ES-I3 (cell line): Measurements from ENCODE around the gene HAGH.
A peak's percentile ranks its signal among the peaks of the same experiment; 100 is the strongest.

Source experiments
- H3K36me3 ChIP-seq: 2 replicates; pipeline ENCODE4 v1.6.1; 2013; ENCODE audit warnings: mild to moderate bottlenecking, low read length, control low read depth, moderate library complexity; ENCODE audit not compliant: insufficient read depth
- H3K4me1 ChIP-seq: 2 replicates; pipeline ENCODE4 v1.6.1; 2013; ENCODE audit warnings: mild to moderate bottlenecking, control low read depth, low read length; ENCODE audit not compliant: insufficient read depth
- H3K9ac ChIP-seq: 2 replicates; pipeline ENCODE4 v1.6.1; 2013; ENCODE audit warnings: low read depth, mild to moderate bottlenecking, low read length, moderate library complexity
- H3K9me3 ChIP-seq: 2 replicates; pipeline ENCODE4 v1.6.1; 2013; ENCODE audit warnings: mild to moderate bottlenecking, low read length, moderate library complexity; ENCODE audit not compliant: control insufficient read depth, insufficient read depth

Gene HAGH

DNA sequence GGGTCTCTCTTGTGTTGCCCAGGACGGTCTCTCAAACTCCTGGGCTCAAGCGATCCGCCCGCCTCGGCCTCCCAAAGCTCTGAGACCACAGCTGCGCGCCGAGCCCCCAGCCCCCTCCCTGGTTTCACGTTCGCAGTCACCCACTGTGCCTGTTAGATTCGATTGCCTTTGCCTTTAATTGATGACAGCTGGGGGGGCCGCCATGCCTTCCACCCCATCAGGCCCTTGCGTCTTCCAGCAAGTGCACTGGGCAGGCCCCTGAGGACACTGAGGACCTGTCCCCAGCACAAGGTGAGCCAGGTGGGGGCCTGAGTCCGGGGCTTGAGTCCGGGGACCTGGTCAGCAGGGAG, 36.4 kb downstream of the HAGH start:
- Histone ChIP-seq H3K36me3 (no peaks in the 10 kb centered on the region), H3K9ac (no peak overlapping the region)

DNA sequence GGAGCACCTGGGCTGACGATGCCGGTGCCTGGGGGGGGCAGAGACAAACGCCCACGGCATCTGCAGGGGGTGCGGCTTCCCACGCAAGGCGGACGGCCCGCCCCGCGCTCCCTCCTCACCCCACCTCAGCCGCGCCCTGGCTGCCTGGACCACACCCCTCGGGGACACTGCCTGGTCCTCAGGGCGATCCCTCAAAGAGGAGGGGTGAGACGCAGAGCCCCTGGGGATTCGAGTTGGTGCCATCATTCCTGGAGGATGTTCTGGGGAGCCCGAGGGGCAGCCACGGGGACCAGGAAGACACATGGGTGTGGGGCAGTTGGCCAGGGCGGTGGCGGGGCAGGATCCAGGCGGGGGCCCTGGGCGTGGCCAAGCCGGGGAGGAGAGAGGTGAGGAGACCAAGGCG, 37.0 kb downstream of the HAGH start:
- no peak overlapping the region for H3K9ac ChIP-seq
- no peaks in the 10 kb centered on the region for H3K9me3 ChIP-seq
- no peaks in the 10 kb centered on the region for H3K36me3 ChIP-seq
- H3K4me1 ChIP-seq, result no peaks in the 10 kb centered on the region

More for the DNA sequence above, 36.4 kb downstream of the HAGH start:
- H3K4me1 ChIP-seq, result no peaks in the 10 kb centered on the region
- no peaks in the 10 kb centered on the region for H3K9me3 ChIP-seq

DNA sequence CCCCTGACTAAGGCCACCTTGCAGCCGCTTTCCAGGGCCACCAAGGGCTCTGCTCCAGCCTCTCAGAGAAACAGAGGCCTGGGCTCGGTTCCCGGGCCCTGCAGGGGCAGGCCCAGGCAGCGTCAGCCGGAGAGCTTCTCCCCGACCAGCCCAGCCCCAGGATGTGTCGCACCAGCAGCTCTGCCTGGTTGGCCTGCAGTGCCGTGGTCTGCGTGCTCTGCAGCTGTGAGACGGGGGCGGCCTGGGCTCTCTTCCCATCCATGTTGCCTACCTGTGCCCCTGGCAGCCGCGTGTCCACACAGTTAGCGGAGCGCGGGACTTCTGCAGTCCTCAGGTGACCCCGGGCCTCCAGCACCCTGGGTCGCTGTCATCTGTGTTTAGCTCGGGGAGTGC, 37.9 kb downstream of the HAGH start:
- H3K9me3 ChIP-seq, result no peaks in the 10 kb centered on the region
- no peaks in the 10 kb centered on the region for H3K36me3 ChIP-seq
- H3K9ac ChIP-seq, result no peak overlapping the region
- no peaks in the 10 kb centered on the region for H3K4me1 ChIP-seq

DNA sequence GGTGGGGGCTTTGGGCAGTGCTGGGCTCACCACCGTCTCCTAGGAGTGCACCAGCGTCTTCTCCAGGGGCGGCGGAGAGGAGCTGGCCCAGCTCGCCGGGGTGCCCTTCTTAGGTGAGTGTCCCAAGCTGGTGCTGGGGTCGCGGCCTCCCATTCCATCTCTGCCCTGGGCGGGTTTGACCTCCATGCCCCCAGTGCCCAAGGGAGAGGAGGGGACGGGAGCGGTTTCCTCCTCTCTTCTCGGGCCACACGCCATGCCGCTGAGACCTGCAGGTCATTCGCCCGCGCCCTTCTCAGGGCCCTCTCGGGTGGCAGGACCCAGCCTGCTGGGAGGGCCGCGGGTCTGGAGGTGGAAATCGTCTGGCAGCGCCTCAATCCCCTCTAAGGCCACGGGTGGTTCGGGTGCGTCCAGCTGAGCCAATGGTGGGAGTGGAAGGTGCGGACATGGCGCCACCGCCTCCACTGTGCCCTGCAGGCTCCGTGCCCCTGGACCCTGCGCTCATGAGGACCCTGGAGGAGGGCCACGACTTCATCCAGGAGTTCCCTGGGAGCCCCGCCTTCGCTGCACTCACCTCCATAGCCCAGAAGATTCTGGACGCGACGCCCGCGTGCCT, 38.4 kb downstream of the HAGH start:
- H3K9ac ChIP-seq, result no peak overlapping the region
- no peaks in the 10 kb centered on the region for H3K4me1 ChIP-seq
- no peaks in the 10 kb centered on the region for H3K9me3 ChIP-seq
- H3K36me3 ChIP-seq, result no peaks in the 10 kb centered on the region

DNA sequence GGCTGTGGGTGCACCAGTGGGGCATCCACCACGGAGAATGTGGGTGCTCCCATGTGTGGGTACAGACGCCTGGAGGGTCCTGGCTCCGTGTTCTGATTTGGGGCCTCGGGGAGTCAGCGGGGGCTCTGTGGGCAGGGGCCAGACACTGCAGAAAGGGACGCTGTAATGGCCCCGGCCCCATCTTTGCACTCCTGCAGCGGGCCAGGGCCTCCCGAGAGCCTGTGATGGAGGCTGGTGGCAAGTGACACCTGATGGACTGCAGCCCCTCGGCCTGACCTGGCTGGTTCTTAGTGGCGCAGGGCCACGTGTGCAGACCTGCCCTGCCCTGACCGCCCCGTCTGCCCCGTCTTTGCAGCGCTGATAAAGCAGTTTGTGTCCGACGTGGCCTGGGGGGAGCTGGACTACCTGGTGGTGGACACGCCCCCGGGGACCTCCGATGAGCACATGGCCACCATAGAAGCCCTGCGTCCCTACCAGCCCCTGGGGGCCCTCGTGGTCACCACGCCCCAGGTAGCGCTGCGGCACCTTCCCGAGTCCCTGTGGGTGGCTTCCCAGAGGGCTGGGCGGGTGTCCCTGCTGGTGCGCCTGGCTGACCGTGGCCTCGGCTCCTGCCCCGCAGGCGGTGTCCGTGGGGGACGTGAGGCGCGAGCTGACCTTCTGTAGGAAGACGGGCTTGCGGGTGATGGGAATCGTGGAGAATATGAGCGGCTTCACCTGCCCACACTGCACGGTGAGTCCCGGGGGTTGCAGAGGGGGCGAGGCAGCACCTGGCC, 39.1 kb downstream of the HAGH start:
- H3K4me1 ChIP-seq, result no peaks in the 10 kb centered on the region
- no peak overlapping the region for H3K9ac ChIP-seq
- no peaks in the 10 kb centered on the region for H3K36me3 ChIP-seq
- no peaks in the 10 kb centered on the region for H3K9me3 ChIP-seq

DNA sequence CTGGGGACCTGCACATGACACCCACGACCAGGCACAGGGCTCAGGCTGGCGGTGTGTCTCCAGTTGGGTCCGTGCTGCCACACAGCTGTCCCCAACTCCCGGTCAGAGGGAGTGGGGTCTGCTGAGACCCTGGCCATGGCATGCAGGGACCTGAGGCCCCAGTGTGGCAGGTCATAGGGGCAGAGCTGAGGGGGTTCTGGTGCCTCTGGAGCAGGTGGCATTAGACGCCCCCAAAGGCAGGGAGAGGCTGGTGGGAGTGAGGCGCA, 39.6 kb downstream of the HAGH start:
- no peaks in the 10 kb centered on the region for H3K9me3 ChIP-seq
- no peak overlapping the region for H3K9ac ChIP-seq
- no peaks in the 10 kb centered on the region for H3K36me3 ChIP-seq
- H3K4me1 ChIP-seq, result no peaks in the 10 kb centered on the region

DNA sequence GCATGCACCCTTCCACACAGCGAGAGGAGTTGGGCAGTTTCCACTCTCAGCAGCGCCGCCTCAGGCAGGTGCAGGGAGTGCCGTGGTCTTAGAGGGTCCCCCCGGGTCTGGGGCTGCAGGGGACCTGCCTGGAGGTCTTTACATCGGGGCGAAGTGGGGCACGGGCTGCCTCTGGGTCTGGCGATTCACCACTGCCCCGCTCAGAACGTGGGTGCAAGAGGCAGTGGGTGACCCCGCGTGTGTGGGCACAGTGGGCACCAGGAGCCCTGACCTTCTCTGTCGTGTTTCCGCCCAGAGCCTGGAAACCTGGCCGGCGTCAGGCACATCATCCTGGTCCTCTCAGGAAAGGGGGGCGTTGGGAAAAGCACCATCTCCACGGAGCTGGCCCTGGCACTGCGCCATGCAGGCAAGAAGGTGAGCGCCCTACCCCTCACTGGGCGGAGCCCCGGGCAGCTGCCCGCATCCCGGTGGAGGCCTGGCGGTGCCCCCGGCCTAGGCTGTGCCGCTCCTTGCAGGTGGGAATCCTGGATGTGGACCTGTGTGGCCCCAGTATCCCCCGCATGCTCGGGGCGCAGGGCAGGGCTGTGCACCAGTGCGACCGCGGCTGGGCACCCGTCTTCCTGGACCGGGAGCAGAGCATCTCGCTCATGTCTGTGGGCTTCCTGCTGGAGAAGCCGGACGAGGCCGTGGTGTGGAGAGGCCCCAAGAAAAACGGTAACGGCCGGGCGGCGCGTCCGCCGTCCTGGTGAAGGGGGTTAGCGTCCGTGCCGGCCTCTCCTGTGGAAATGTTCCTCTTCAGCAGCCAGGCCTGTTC, 40.2 kb downstream of the HAGH start:
- Histone ChIP-seq H3K9ac (no peak overlapping the region), H3K36me3 (no peaks in the 10 kb centered on the region), H3K4me1 (no peaks in the 10 kb centered on the region; the same call in 1 of the 2 replicates), H3K9me3 (no peaks in the 10 kb centered on the region)

DNA sequence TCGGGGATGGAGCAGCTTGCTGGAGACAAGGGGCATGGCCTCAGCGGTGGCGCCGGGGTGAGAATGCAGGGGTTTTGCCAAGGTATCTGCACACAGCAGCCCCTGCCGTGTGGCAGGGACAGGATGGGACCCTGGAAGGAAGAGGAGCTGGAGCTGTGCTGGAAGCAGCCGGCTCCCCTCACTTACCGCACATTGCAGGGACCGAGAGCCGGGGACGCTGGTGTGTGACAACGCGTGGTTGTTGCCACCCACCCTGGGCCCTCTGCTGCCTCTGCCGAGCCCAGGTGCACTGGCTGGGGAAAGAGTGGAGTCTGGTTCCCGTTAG, 40.8 kb downstream of the HAGH start:
- H3K9ac ChIP-seq, result no peak overlapping the region
- H3K9me3 ChIP-seq, result no peaks in the 10 kb centered on the region
- H3K36me3 ChIP-seq, result no peaks in the 10 kb centered on the region
- no peaks in the 10 kb centered on the region; the same call in 1 of the 2 replicates for H3K4me1 ChIP-seq

DNA sequence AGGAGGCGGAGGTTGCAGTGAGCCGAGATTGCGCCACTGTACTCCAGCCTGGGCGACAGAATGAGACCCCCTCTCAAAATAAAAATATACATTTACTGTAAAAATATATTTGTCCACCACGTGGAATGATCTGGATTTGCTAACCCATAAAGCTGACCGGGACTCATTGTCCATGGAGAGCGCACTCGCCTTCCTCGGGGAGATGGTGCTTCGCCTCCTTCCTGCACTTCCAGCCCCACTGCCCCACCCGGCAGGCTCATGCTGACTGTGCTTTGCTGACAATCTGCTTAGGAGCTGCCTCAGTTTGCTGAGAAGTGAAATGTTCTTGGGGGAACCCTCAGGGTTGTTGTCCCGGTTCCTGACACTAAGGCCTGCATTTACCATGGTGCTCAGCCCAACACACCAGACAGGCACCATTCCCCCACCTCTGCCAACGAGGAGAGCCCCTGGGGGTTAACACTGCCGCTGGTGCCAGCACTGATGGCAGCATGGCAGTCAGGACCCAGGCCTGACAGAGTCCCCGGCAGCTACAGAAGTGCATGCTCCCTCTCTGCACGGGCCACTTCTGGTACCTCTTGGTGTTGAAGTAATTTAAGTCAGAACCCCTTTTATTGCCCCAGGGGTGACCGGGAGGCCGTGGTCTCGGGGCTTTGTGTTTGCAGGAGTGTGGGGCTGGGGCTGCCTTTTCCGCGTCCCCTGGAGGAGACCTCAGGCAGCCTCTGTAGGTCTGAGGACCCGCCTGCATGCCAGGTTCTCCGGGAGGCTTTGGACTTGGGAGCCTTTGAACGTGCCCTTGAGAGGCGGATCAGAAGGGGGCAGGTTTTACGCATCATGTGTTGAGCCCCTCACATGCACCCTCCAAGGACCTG, 41.4 kb downstream of the HAGH start:
- no peak overlapping the region for H3K9ac ChIP-seq
- H3K36me3 ChIP-seq, result no peaks in the 10 kb centered on the region
- H3K4me1 ChIP-seq, result no peaks in the 10 kb centered on the region; the same call in 1 of the 2 replicates
- H3K9me3 ChIP-seq, result no peaks in the 10 kb centered on the region

DNA sequence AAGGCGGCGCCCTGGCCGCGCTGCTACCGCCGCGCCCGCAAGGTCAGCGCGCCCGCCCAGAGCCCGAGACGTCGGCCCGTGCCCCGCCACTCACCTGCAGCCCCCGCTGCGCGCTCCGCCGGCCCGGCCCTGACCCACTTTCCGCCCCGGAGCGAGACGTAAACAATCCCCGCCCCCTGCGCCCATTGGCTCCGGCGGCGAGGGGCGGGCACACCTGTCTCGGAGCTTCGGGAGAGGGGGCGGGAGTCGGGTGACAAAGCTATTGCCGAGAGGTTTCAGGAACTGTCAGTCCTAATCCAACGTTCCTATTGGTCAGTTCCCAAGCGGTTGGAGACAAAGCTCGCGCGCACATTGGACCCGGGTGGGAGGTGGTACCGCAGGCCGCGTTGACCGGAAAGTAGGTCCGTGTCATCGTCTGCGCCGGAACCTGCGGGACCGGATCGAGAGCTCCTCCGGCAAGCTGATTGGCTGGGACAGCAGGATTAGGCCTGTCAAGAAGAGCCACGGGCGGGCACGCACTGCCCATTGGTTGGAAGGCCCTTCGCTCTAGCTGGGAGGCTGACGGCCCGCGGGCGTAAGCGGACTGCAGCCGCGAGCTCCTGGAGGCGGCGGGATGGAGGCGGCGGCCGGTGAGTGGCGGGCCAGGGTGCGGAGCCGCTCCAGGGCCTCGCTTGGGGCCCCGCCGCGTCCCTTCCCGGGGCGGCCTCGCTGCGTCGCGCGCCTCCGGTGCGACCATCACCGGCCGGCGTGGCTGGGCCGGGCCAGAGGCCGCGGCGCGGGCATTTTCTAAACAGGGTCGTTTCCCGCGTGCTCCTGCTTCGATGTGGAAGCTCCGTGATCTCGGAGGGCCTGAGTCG, 44.0 kb downstream of the HAGH start, which contains the start of the genes NUBP2 and SPSB3:
Gene NUBP2 (plus strand): TSS at position 553 of the 857 bp plus-strand sequence. CDS start 61 bp downstream, at position 614.
Gene SPSB3 (minus strand): TSS at position 164 of the 857 bp plus-strand sequence. CDS start 1,088 bp downstream, outside the sequence.
- H3K9ac ChIP-seq, result peak within 1 kb of the TSS; percentile 96
- no peaks in the 10 kb centered on the region; the same call in 1 of the 2 replicates for H3K36me3 ChIP-seq
- no peaks in the 10 kb centered on the region; the same call in 1 of the 2 replicates for H3K4me1 ChIP-seq
- H3K9me3 ChIP-seq, result no peaks in the 10 kb centered on the region

DNA sequence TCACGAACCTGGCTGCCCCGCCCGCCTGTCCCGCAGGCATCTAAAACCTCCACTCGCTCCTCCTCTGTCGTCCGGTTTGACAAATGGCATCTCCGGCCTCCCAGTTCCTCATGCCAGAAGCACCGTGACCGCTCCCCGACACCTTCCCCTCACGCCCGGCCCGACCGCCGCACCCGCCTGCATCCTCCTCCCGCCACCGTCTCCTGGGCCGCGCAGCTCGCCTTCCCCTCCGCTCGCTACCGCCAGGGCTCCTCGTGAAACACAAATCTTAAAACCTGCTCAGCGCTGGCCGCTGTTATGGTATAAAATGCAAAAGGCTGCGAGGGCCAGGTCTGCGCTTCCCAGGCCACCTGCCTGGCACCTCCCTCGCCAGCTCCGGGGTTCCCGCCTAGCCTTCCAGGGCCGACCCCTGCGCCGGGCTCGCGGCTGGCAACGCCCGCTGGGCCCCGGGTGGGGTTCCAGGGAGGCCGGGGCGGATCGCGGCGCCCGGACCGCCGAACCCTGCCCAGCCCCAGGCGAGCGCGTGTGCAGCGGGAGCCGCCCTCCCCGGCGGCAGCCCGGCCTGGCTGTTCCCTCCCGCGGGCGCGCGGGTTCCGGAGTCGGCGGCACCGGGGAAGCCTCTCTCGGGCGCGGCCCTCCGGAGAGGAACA, 44.7 kb downstream of the HAGH start:
- H3K9me3 ChIP-seq, result no peaks in the 10 kb centered on the region
- H3K36me3 ChIP-seq, result no peaks in the 10 kb centered on the region; the same call in none of the 2 replicates
- H3K4me1 ChIP-seq, result no peaks in the 10 kb centered on the region; the same call in 1 of the 2 replicates
- peak overlapping the region; percentile 61 for H3K9ac ChIP-seq

DNA sequence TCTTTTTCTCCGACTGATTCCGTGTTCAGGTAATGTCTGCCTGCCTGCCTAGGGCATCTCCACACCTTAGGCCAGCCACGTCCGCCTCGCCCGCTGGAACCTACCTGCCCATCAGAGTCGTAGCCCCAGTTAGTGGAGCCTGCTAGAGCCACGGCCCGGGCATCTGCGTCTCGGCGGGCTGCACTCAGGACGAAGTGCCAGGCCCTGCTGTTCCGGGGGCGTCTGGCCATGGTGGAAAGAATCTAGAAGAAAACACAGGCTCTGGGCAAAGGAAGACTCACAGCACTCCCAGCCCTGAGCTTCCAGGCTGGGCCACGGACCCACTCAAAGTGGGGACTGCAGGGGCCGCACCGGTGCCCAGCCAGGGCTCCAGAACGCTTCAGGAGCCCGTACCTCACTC, 45.4 kb downstream of the HAGH start:
- Histone ChIP-seq H3K9me3 (no peaks in the 10 kb centered on the region), H3K36me3 (no peaks in the 10 kb centered on the region; the same call in none of the 2 replicates), H3K9ac (peak overlapping the region; percentile 61), H3K4me1 (no peaks in the 10 kb centered on the region; the same call in 1 of the 2 replicates)

DNA sequence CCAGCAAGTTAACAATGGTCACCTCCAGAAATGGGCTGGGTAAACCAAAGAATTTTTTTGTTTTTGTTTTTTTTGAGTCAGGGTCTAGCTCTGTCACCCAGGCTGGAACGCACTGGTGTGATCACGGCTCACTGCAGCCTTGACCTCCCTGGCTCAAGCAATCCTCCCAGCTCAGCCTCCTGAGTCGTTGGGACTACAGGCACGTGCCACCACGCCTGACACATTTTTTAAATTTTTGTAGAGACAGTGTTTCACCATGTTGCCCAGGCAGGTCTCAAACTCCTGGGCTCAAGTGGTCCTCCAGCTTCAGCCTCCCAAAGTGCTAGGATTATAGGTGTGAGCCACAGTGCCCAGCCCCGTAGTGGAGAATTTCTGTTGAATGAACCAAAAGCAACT, 46.0 kb downstream of the HAGH start:
- H3K4me1 ChIP-seq, result no peaks in the 10 kb centered on the region; the same call in 1 of the 2 replicates
- H3K9me3 ChIP-seq, result no peaks in the 10 kb centered on the region
- no peaks in the 10 kb centered on the region; the same call in none of the 2 replicates for H3K36me3 ChIP-seq
- H3K9ac ChIP-seq, result no peak overlapping the region
